Colonic mucosa (tissue), 4 donors: ENCODE measurements around the gene WDR31. TPM values are rescaled to one million over a fixed set of nuclear protein-coding genes. Genes with fewer than 3 reads are reported as not detected.

ENCODE experiments used
- DNase-seq: peaks from one replicate; pipeline ENCODE4 v3.0.0-alpha.2; 2020
- H3K27ac ChIP-seq: fragments of 200-600 bp; one replicate; pipeline ENCODE4 v1.8.0; 2021
- H3K27me3 ChIP-seq: fragments of 200-600 bp; one replicate; pipeline ENCODE4 v1.8.0; 2021
- H3K36me3 ChIP-seq: fragments of 200-600 bp; one replicate; pipeline ENCODE4 v1.8.0; 2021
- H3K4me1 ChIP-seq: fragments of 200-600 bp; one replicate; pipeline ENCODE4 v1.8.0; 2021; ENCODE audit warnings: mild to moderate bottlenecking
- H3K4me3 ChIP-seq: fragments of 200-600 bp; one replicate; pipeline ENCODE4 v1.8.0; 2021
- H3K9ac ChIP-seq, 2 donors: one replicate each; pipeline ENCODE4 v1.7.0; 2013; ENCODE audit warnings: control low read depth in 2 of 2, low read depth in 2 of 2, low read length in 2 of 2
- H3K9me3 ChIP-seq: fragments of 200-600 bp; one replicate; pipeline ENCODE4 v1.8.0; 2021
- CTCF ChIP-seq: fragments of 200-600 bp; IDR thresholded peaks from one replicate; pipeline ENCODE4 v1.8.0; 2022; ENCODE audit warnings: antibody characterized with exemption, mild to moderate bottlenecking
- intact Hi-C: fragments of 100-400 bp; cut with DNase I; formaldehyde crosslinking; loops from one replicate; pipeline ENCODE4 v1.14.1; 2022
- total RNA-seq, 2 donors: library from RNA; stranded (reverse); fragmentation: NEBNext Ultra II Directional in 1 of 2; extraction: Animal tissue kit (Norgen Biotek cat#: 25700) in 1 of 2; gene quantifications; one replicate each; pipeline ENCODE4 v1.2.1, GENCODE V29; 2021
- donor health status: healthy.
- donor health status: DM: no; HTN: no; CAD: no.
- donor health status: DM: no; HTN: no; CAD: no.

The WDR31 gene
- total RNA-seq, 2 donors from 2014 or later = 3.0 to 3.5 TPM

GRCh38 chr9:113352411-113352810, 12.3 kb upstream of the WDR31 start:
- no peak for DNase-seq
- intact Hi-C loops = no loop called here
- Histone ChIP-seq H3K4me3 (no peak overlapping the region), H3K36me3 (no peaks in the 10 kb centered on the region), H3K27ac (no peak overlapping the region), H3K4me1 (peaks cover 4% of the 10 kb centered on the region), H3K9me3 (no peaks in the 10 kb centered on the region), H3K27me3 (no peaks in the 10 kb centered on the region), H3K9ac (no peak overlapping the region)
- no peak for TF ChIP-seq CTCF

GRCh38 chr9:113352006-113352405, 11.9 kb upstream of the WDR31 start:
- H3K27ac ChIP-seq = no peak overlapping the region
- no peaks in the 10 kb centered on the region for H3K36me3 ChIP-seq
- H3K4me1 ChIP-seq = peaks cover 4% of the 10 kb centered on the region
- TF ChIP-seq CTCF = no peak
- DNase-seq = no peak
- intact Hi-C loops = no loop called here
- no peak overlapping the region for H3K4me3 ChIP-seq
- H3K9me3 ChIP-seq = no peaks in the 10 kb centered on the region
- H3K9ac ChIP-seq = no peak overlapping the region
- H3K27me3 ChIP-seq = no peaks in the 10 kb centered on the region

- H3K4me1 ChIP-seq = peaks cover 10% of the 10 kb centered on the region
- no peak overlapping the region for H3K4me3 ChIP-seq
- H3K27ac ChIP-seq = no peak overlapping the region
- H3K9me3 ChIP-seq = no peaks in the 10 kb centered on the region
- no peak for TF ChIP-seq CTCF
- H3K27me3 ChIP-seq = no peaks in the 10 kb centered on the region
- no peak for DNase-seq
- no peak overlapping the region for H3K9ac ChIP-seq
- no peaks in the 10 kb centered on the region for H3K36me3 ChIP-seq
- intact Hi-C loops = no loop called here
Measured at GRCh38 chr9:113350937-113351336, 10.9 kb upstream of the WDR31 start.

GRCh38 chr9:113350107-113350661, 10.1 kb upstream of the WDR31 start:
- no peaks in the 10 kb centered on the region for H3K36me3 ChIP-seq
- no peaks in the 10 kb centered on the region for H3K9me3 ChIP-seq
- no peaks in the 10 kb centered on the region for H3K27me3 ChIP-seq
- peak overlapping the region; percentile 67 for H3K4me3 ChIP-seq
- DNase-seq = no peak
- H3K27ac ChIP-seq = peak overlapping the region; percentile 36
- intact Hi-C loops = no loop called here
- TF ChIP-seq CTCF = no peak
- peaks cover 13% of the 10 kb centered on the region for H3K4me1 ChIP-seq
- H3K9ac ChIP-seq = peak overlapping the region; percentile 70 to 75

- no peak for TF ChIP-seq CTCF
- peak; percentile 63 for DNase-seq
- Histone ChIP-seq H3K4me3 (peak within 1 kb of the TSS; percentile 67), H3K4me1 (peaks cover 16% of the 10 kb centered on the region), H3K36me3 (no peaks in the 10 kb centered on the region), H3K27ac (peak within 1 kb of the TSS; percentile 36), H3K9me3 (no peaks in the 10 kb centered on the region), H3K9ac (peak within 1 kb of the TSS; percentile 70 to 75), H3K27me3 (no peaks in the 10 kb centered on the region)
- intact Hi-C loops = no loop called here
Measured at GRCh38 chr9:113349445-113350094, 9.5 kb upstream of the WDR31 start, which contains the start of gene BSPRY. BSPRY (plus strand) TSS chr9:113349541; CDS start chr9:113349580, 39 bp downstream.
